NCI-H2227 (cell line): ENCODE data around the gene RNPEPL1.
A peak's percentile ranks its signal among the peaks of the same experiment; 100 is the strongest.
"Not testable (repeated sequence)": the region's sequence is repeated elsewhere in the genome, so short reads cannot be mapped to it uniquely, and the experiment has no call there.

Source experiments
- DNase-seq: peaks from one replicate; lab custom pipeline; 2025; ENCODE audit not compliant: unreplicated experiment; lab: John Stamatoyannopoulos, UW

The RNPEPL1 gene

GRCh38 chr2:240532031-240532775 lies 36.1 kb upstream of the RNPEPL1 start:
- no peak for DNase-seq

- DNase-seq: no peak
Observed at GRCh38 chr2:240538031-240538780, 30.1 kb upstream of the RNPEPL1 start.

GRCh38 chr2:240539101-240539500 lies 29.2 kb upstream of the RNPEPL1 start:
- DNase-seq: not testable (repeated sequence)

GRCh38 chr2:240539906-240540305 lies 28.4 kb upstream of the RNPEPL1 start:
- DNase-seq: no peak

- DNase-seq: no peak
Observed at GRCh38 chr2:240551288-240551687, 17.0 kb upstream of the RNPEPL1 start.

- DNase-seq: no peak
Observed at GRCh38 chr2:240551811-240552210, 16.5 kb upstream of the RNPEPL1 start.

GRCh38 chr2:240553956-240554480 lies 14.3 kb upstream of the RNPEPL1 start:
- no peak for DNase-seq

GRCh38 chr2:240554767-240555493 lies 13.4 kb upstream of the RNPEPL1 start:
- DNase-seq: no peak

GRCh38 chr2:240555541-240556250 lies 12.6 kb upstream of the RNPEPL1 start:
- no peak for DNase-seq

GRCh38 chr2:240556553-240557100 lies 11.7 kb upstream of the RNPEPL1 start:
- DNase-seq: peak; percentile 57

GRCh38 chr2:240557101-240557751 lies 11.1 kb upstream of the RNPEPL1 start:
- no peak for DNase-seq

GRCh38 chr2:240557808-240558207 lies 10.5 kb upstream of the RNPEPL1 start, which contains the start of gene ANKMY1:
TSS of gene ANKMY1 (minus strand) at chr2:240557988. CDS start at chr2:240557335, 653 bp downstream.
- DNase-seq: peak; percentile 71

GRCh38 chr2:240558236-240558761 lies 10.0 kb upstream of the RNPEPL1 start:
- DNase-seq: no peak

GRCh38 chr2:240559286-240559685 lies 9.0 kb upstream of the RNPEPL1 start:
- no peak for DNase-seq

GRCh38 chr2:240560084-240560479 lies 8.2 kb upstream of the RNPEPL1 start, which contains the start of gene DUSP28:
TSS of gene DUSP28 (plus strand) at chr2:240560357. CDS start at chr2:240560685, 328 bp downstream.
- DNase-seq: peak; percentile 93

GRCh38 chr2:240560480-240561324 lies 7.6 kb upstream of the RNPEPL1 start:
- DNase-seq: peak; percentile 99

- DNase-seq: no peak
Observed at GRCh38 chr2:240561325-240561971, 6.8 kb upstream of the RNPEPL1 start.

- not testable (repeated sequence) for DNase-seq
Observed at GRCh38 chr2:240563231-240563630, 5.1 kb upstream of the RNPEPL1 start.
